Endothelial cell of umbilical vein (primary cell): ENCODE results near the gene FBXL3. TPM values are rescaled to one million over a fixed set of nuclear protein-coding genes. Genes with fewer than 3 reads are reported as not detected.

Source experiments
- BruUV-seq: library from RNA; stranded (reverse); fragments of 400-500 nt; replicated peaks from 2 replicates; lab custom pipeline; 2021; lab: Mats Ljungman, UMichigan
- CTCF ChIA-PET: fragments of 300-600, 350-600 bp; sonication (Branson Sonifier 250); formaldehyde crosslinking; loops from one replicate; lab custom pipeline; 2021; ENCODE audit warnings: antibody characterized with exemption, inconsistent platforms; lab: Charles Lee
- POLR2A ChIA-PET: fragments of 300-600, 350-600 bp; sonication (Branson Sonifier 250); formaldehyde crosslinking; loops from one replicate; lab custom pipeline; 2021; ENCODE audit warnings: antibody characterized with exemption, inconsistent platforms; lab: Charles Lee
- DNase-seq: peaks from one replicate; pipeline ENCODE4 v3.0.0-alpha.2; 2011; ENCODE audit warnings: low read depth, low spot score
- FAIRE-seq: peaks from 2 replicates; lab custom pipeline; 2011; peaks lifted over from hg19 to GRCh38; lab: Jason Lieb, UNC
- H2AFZ ChIP-seq: 2 replicates; pipeline ENCODE4 v1.6.0; 2012; ENCODE audit warnings: low read depth, low read length, control low read depth, inconsistent platforms
- H3K27ac ChIP-seq: 2 replicates; pipeline ENCODE4 v1.5.1; 2011; ENCODE audit warnings: low read depth, mild to moderate bottlenecking, control low read depth, low read length, moderate library complexity; ENCODE audit not compliant: insufficient read depth
- H3K27me3 ChIP-seq, 2 experiments: 2 replicates each; pipeline versions ENCODE4 v1.6.0 to v1.6.1; 2011; ENCODE audit warnings: low read length in 2 of 2, mixed read lengths in 1 of 2; ENCODE audit not compliant: control insufficient read depth in 2 of 2, insufficient read depth in 2 of 2
- H3K36me3 ChIP-seq, 2 experiments: 2 replicates in 1 of 2; 3 replicates in 1 of 2; pipeline ENCODE4 v1.5.1; 2011; ENCODE audit warnings: low read length in 2 of 2, mild to moderate bottlenecking in 1 of 2, moderate library complexity in 1 of 2; ENCODE audit not compliant: control insufficient read depth in 2 of 2, insufficient read depth in 2 of 2; ENCODE audit errors: extremely low read depth in 1 of 2
- H3K4me1 ChIP-seq: 3 replicates; pipeline ENCODE4 v1.5.1; 2011; ENCODE audit warnings: mild to moderate bottlenecking, low read length; ENCODE audit not compliant: control insufficient read depth, insufficient read depth; ENCODE audit errors: extremely low read depth
- H3K4me2 ChIP-seq: 2 replicates; pipeline ENCODE4 v1.6.1; 2011; ENCODE audit warnings: low read length, control low read depth, mixed read lengths; ENCODE audit not compliant: insufficient read depth
- H3K4me3 ChIP-seq, 3 experiments: fragments of 200-600 bp in 1 of 3; sonication (generic), shearing (Covaris generic) in 1 of 3; replicated peaks in 1 of 3; 2 replicates each; pipeline ENCODE4 v1.5.1; 2011 to 2016; ENCODE audit warnings: control low read depth in 3 of 3, low read length in 3 of 3, mild to moderate bottlenecking in 2 of 3, inconsistent platforms in 1 of 3, low read depth in 1 of 3, moderate library complexity in 1 of 3; ENCODE audit not compliant: insufficient read depth in 1 of 3
- H3K79me2 ChIP-seq: 2 replicates; pipeline ENCODE4 v1.6.0; 2012; ENCODE audit warnings: low read length, inconsistent platforms; ENCODE audit not compliant: control insufficient read depth, insufficient read depth
- H3K9ac ChIP-seq: replicated peaks from 2 replicates; pipeline ENCODE3; 2011; ENCODE audit warnings: low read length, control low read depth; ENCODE audit not compliant: insufficient read depth; ENCODE audit errors: extremely low read depth
- H3K9me1 ChIP-seq: replicated peaks from 3 replicates; pipeline ENCODE4 v1.6.0; 2011; ENCODE audit warnings: mild to moderate bottlenecking, low read length; ENCODE audit not compliant: control insufficient read depth, insufficient read depth; ENCODE audit errors: extremely low read depth
- H3K9me3 ChIP-seq: replicated peaks from 2 replicates; pipeline ENCODE4 v1.5.1; 2012; ENCODE audit warnings: low read length, inconsistent platforms; ENCODE audit not compliant: control insufficient read depth, insufficient read depth
- H4K20me1 ChIP-seq: replicated peaks from 2 replicates; pipeline ENCODE3; 2011; ENCODE audit warnings: mild to moderate bottlenecking, low read length; ENCODE audit not compliant: control insufficient read depth, insufficient read depth; ENCODE audit errors: extremely low read depth
- EZH2 ChIP-seq: IDR thresholded peaks from 2 replicates; pipeline ENCODE4 v1.6.1; 2012; ENCODE audit warnings: borderline replicate concordance, low read depth, mild to moderate bottlenecking, moderate library complexity, low read length, inconsistent platforms; ENCODE audit not compliant: severe bottlenecking
- FOS ChIP-seq: IDR thresholded peaks from 2 replicates; pipeline ENCODE4 v1.6.1; 2011; ENCODE audit warnings: mild to moderate bottlenecking, low read length, moderate library complexity, borderline replicate concordance; ENCODE audit not compliant: insufficient read depth
- GATA2 ChIP-seq: IDR thresholded peaks from 2 replicates; pipeline ENCODE4 v1.7.0; 2011; ENCODE audit warnings: low read depth, mild to moderate bottlenecking, moderate library complexity, mixed read lengths, low read length; ENCODE audit not compliant: insufficient read length, insufficient read depth
- JUN ChIP-seq: IDR thresholded peaks from 2 replicates; pipeline ENCODE4 v1.6.1; 2011; ENCODE audit warnings: borderline replicate concordance, low read depth; ENCODE audit not compliant: insufficient read length, insufficient read depth
- MYC ChIP-seq: IDR thresholded peaks from one replicate; pipeline ENCODE4 v1.6.1; 2011; ENCODE audit warnings: mild to moderate bottlenecking, low read depth, low read length
- POLR2A ChIP-seq: IDR thresholded peaks from 2 replicates; pipeline ENCODE4 v1.6.1; 2012; ENCODE audit warnings: low read depth, mild to moderate bottlenecking, control low read depth, low read length
- POLR2AphosphoS5 ChIP-seq: IDR thresholded peaks from 2 replicates; pipeline ENCODE4 v1.6.1; 2012; ENCODE audit warnings: low read depth, mild to moderate bottlenecking, control low read depth, low read length, moderate library complexity; ENCODE audit not compliant: insufficient read depth
- dilution Hi-C: fragments of 300-500 bp; cut with MboI; formaldehyde crosslinking; loops from one replicate; pipeline ENCODE4 v1.15.0; 2019; ENCODE audit warnings: low sequenced_read_pairs; ENCODE audit not compliant: extremely low pct_ligation_motif_present
- intact Hi-C: fragments of 100-400 bp; cut with micrococcal nuclease; formaldehyde crosslinking; loops from one replicate; pipeline ENCODE4 v1.10.0; 2022
- polyA plus RNA-seq, 4 experiments: library from polyadenylated mRNA; depleted of rRNA in 3 of 4; stranded (reverse) in 3 of 4; unstranded in 1 of 4; fragments of >200 nt; gene quantifications; 2 replicates each; pipeline versions ENCODE4 v1.2.1 to v1.2.3, GENCODE V29; 2011 to 2012; ENCODE audit warnings: missing spikeins in 1 of 4
- total RNA-seq: library from RNA; stranded (reverse); gene quantifications from 2 replicates; pipeline ENCODE4 v1.2.3, GENCODE V29; 2021
- TF ChIP-seq, protein P1 (sequence below): IDR thresholded peaks from 2 replicates; pipeline ENCODE4 v1.6.1; 2011; ENCODE audit not compliant: insufficient read depth, insufficient read length
- TF ChIP-seq, protein P2 (sequence below), 2 donors: IDR thresholded peaks; 1 replicate in 1 of 2; 2 replicates in 1 of 2; pipeline ENCODE4 v1.5.1; 2011; ENCODE audit warnings: low read length in 2 of 2, mild to moderate bottlenecking in 2 of 2, moderate library complexity in 2 of 2, control low read depth in 1 of 2, inconsistent platforms in 1 of 2, low read depth in 1 of 2; ENCODE audit not compliant: insufficient read depth in 1 of 2; ENCODE audit errors: extremely low read depth in 1 of 2

The FBXL3 gene
- total and polyA plus RNA-seq, 2 donors (not counting 3 experiments of a cell fraction or from before 2014, with no cell fraction given) = 13.0 to 37.8 TPM

DNA sequence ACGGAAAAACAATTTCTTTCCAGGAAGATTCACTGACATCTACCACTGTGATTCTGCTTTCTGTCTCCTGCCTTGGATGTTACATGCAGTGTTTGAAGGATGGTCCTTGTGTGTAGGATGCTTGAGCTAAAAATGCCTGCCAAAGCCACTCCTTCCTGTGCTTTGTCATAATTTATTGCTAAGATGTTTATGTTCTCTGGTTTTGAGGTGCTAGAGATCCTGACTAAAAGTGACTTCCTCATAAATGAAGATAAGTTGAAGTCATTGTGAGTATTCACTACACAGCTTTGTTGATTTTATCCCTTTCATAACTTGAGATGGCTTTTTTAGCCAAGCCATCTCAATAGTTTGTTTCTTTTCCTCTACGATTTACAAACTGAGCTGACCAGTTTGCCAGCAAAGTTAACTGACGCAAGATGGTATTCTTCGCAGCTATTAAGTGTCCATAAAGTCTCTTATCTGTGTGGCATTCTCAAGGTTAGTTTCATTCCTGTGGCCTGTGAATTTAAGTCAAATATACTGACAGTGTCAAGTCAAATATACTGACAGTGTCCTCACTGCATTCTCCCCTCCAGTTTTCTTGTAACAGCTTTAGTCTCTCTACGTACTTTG lies 15.7 kb upstream of the FBXL3 start:
- intact Hi-C loops (no loop called here), dilution Hi-C loops (no loop called here)
- Histone ChIP-seq H3K9me3 (no peaks in the 10 kb centered on the region), H3K27me3 (no peaks in the 10 kb centered on the region), H3K79me2 (no peaks in the 10 kb centered on the region), H3K27ac (no peak overlapping the region), H3K9me1 (no peaks in the 10 kb centered on the region), H2AFZ (no peak overlapping the region), H3K4me1 (no peaks in the 10 kb centered on the region), H3K9ac (no peak overlapping the region), H3K36me3 (peaks cover 4 to 7% of the 10 kb centered on the region in 2 experiments), H3K4me3 (no peak overlapping the region), H3K4me2 (no peak overlapping the region), H4K20me1 (no peaks in the 10 kb centered on the region)
- FAIRE-seq (no peak), DNase-seq (no peak)
- ChIA-PET CTCF (interaction anchor here (1.0 to 1.9 kb wide), 5 partner anchors 12 to 1166 kb away, joined by 3 to 6 read pairs (median 4); partner anchors contain the start of gene FBXL3), POLR2A (no interaction called here)
- TF ChIP-seq JUN = no peak
- no peak for TF ChIP-seq MYC
- TF ChIP-seq FOS = no peak
- no peak for TF ChIP-seq POLR2A
- TF ChIP-seq, protein P1, sequence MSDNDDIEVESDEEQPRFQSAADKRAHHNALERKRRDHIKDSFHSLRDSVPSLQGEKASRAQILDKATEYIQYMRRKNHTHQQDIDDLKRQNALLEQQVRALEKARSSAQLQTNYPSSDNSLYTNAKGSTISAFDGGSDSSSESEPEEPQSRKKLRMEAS = no peak
- TF ChIP-seq, protein P2, sequence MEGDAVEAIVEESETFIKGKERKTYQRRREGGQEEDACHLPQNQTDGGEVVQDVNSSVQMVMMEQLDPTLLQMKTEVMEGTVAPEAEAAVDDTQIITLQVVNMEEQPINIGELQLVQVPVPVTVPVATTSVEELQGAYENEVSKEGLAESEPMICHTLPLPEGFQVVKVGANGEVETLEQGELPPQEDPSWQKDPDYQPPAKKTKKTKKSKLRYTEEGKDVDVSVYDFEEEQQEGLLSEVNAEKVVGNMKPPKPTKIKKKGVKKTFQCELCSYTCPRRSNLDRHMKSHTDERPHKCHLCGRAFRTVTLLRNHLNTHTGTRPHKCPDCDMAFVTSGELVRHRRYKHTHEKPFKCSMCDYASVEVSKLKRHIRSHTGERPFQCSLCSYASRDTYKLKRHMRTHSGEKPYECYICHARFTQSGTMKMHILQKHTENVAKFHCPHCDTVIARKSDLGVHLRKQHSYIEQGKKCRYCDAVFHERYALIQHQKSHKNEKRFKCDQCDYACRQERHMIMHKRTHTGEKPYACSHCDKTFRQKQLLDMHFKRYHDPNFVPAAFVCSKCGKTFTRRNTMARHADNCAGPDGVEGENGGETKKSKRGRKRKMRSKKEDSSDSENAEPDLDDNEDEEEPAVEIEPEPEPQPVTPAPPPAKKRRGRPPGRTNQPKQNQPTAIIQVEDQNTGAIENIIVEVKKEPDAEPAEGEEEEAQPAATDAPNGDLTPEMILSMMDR (IDR thresholded peaks at IDR 0.05; ENCODE audit: extremely low read depth in 1 of 2, insufficient read depth in 1 of 2, low read depth in 1 of 2, low read length in 2 of 2) = no peak
- no peak for TF ChIP-seq EZH2
- TF ChIP-seq POLR2AphosphoS5 = no peak
- TF ChIP-seq GATA2 = no peak
- BruUV-seq = no TSS peak
